ENCODE results near the gene RAB11FIP3.

RAB11FIP3 gene

DNA sequence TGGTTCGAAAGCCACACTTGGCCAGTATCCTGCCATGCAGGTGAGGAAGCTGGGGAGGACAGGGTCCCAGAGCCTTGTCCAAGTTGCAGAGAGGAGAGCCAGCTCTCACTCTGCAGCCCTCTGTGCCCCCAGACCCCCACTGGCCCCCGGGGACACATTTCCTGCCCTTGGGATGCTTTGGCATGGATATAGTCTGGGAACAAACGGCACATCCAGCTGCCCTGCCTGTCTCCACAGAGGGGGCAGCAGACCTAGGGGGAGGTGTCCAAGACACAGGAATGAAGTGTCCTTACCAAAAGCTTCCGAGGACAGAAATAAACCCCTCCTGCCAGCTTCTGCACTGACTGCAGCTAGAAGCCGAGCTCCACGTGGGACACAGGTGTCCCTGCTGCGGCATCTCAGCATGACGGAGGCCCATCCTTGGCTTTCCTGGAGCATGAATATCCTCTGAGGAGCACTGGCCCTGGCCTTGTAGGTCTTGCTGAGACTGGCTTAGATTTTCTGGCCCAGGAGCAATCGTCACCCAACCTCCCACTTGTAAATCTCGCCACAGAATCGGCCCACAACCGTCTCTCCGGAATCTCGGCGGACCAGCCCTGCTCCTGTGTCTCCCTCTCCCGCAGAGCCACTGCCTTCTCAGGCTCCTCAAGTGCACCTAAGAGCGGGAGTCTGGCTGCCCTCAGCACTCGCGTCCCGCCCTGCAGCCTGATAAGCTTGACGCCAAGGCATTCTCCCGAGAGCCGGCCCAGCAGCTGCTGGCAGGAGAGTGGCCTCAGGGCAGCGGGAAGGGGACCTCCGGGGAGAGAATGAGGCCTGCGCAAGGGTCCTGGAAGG is 100.9 kb downstream of the RAB11FIP3 start:
- DNase-seq (ENCODE audit: insufficient read length) (no peak), FAIRE-seq (peak; percentile 21)
- TF ChIP-seq POLR2A (IDR thresholded peaks at IDR 0.05; ENCODE audit: low read depth, low read length) (no peak), TAF1 (IDR thresholded peaks at IDR 0.05; ENCODE audit: borderline replicate concordance, low read depth, low read length) (no peak), POLR2AphosphoS5 (IDR thresholded peaks at IDR 0.05; ENCODE audit: low read depth, low read length) (peak; percentile 55; the same call in 1 of the 2 replicates)

- FAIRE-seq (peak; percentile 97), DNase-seq (ENCODE audit: insufficient read length) (peak; percentile 79)
- peak; percentile 75 for TF ChIP-seq POLR2A (IDR thresholded peaks at IDR 0.05; ENCODE audit: low read depth, low read length)
- TF ChIP-seq POLR2AphosphoS5 (IDR thresholded peaks at IDR 0.05; ENCODE audit: low read depth, low read length), result peak; percentile 59; the same call in 1 of the 2 replicates
- TF ChIP-seq TAF1 (IDR thresholded peaks at IDR 0.05; ENCODE audit: borderline replicate concordance, low read depth, low read length), result peak; percentile 43; the same call in 1 of the 2 replicates
Measured at GRCh38 chr16:527015-527903, 101.8 kb downstream of the RAB11FIP3 start, which contains the start of gene CAPN15. Gene CAPN15, plus strand, starts transcription at chr16:527712. Its CDS starts 19,127 bp downstream, at chr16:546839.

DNA sequence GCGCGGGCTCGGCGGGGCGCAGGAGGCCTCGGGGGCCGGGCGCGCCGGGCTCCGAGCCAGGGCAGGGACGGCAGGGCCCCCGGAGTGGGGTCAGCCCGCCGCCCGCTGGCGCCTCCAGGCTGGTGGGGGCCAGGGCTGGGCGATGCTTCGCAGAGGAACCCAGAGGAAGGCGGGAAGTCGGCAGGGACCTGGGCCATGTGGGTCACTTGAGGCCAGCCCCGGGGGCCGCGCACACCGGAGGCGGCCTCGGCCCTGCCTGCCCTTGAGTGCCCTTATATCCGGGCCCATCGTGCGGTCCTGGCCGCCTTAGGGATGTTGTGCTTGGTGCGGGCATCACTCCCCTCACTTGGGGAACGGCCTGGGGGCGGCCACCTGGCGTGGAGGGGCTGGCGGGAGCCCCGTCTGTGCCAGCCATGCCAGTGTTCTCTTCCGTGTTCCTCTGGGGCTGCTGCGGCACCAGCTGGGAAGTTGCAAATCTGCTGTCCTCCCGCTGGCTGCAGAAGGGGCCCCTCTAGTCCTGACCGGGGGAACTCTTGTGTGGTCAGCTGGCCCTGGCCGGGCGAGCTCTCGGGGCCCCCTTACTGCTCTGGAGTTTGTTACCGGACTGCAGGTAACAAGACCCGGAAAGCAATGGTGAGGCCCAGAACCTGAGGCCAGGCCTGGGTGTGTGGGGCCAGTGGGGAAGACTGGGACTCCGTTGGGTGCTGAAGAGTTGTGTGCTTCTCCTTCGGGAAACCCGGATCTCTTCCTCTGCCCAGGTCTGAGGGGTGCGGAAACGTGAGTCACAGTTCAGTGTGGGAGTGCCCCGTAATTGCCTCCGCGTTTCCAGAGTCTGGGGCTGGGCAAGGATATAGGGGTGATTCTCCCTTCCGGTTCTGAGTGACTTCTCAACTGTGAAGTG is 102.9 kb downstream of the RAB11FIP3 start:
- TF ChIP-seq POLR2A (IDR thresholded peaks at IDR 0.05; ENCODE audit: low read depth, low read length), result peak; percentile 21; the same call in 1 of the 2 replicates
- no peak for TF ChIP-seq POLR2AphosphoS5 (IDR thresholded peaks at IDR 0.05; ENCODE audit: low read depth, low read length)
- FAIRE-seq (no peak), DNase-seq (ENCODE audit: insufficient read length) (no peak)

GRCh38 chr16:529012-529575 is 103.6 kb downstream of the RAB11FIP3 start:
- DNase-seq (ENCODE audit: insufficient read length) (no peak), FAIRE-seq (no peak)

DNA sequence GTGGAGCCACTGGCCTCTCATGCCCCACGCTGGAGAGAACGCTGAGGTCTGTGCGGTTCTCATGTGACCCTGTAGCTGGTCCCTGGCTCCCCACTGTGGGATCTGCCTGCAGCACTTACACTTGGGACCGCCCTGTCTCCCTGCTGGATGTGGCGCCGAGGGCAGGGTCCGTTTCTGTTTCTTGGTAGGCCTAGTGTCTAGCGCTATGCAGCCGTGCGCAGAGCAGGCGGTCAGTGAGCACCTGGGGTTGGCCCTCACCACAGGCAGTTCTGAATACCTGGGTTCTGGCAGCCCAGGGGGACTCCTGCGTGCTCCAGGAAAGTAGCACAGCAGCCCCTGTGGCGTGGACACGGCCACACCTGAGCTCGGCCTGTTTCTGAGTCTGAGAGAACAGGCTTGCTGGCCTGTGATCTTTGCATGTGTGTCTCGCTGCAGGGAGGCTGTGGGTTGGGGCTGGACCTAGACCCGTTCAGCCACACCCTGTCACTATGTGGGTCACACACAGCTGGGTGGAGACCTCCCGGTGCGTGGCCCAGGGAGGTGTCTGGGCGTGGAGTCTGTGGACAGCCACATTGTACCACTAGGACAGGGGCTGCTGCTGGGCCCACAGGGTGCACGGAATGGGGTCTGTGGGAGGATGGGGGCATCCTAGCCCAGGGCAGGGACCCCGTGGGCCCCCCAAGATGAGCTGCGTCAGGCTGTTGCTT is 104.8 kb downstream of the RAB11FIP3 start:
- no peak for FAIRE-seq
- no peak for DNase-seq (ENCODE audit: insufficient read length)
- TF ChIP-seq POLR2AphosphoS5 (IDR thresholded peaks at IDR 0.05; ENCODE audit: low read depth, low read length) (no peak), POLR2A (IDR thresholded peaks at IDR 0.05; ENCODE audit: low read depth, low read length) (no peak), TAF1 (IDR thresholded peaks at IDR 0.05; ENCODE audit: borderline replicate concordance, low read depth, low read length) (no peak)

More at GRCh38 chr16:529012-529575, 103.6 kb downstream of the RAB11FIP3 start:
- TF ChIP-seq TAF1 (IDR thresholded peaks at IDR 0.05; ENCODE audit: borderline replicate concordance, low read depth, low read length) (no peak), POLR2AphosphoS5 (IDR thresholded peaks at IDR 0.05; ENCODE audit: low read depth, low read length) (no peak), POLR2A (IDR thresholded peaks at IDR 0.05; ENCODE audit: low read depth, low read length) (no peak)

DNA sequence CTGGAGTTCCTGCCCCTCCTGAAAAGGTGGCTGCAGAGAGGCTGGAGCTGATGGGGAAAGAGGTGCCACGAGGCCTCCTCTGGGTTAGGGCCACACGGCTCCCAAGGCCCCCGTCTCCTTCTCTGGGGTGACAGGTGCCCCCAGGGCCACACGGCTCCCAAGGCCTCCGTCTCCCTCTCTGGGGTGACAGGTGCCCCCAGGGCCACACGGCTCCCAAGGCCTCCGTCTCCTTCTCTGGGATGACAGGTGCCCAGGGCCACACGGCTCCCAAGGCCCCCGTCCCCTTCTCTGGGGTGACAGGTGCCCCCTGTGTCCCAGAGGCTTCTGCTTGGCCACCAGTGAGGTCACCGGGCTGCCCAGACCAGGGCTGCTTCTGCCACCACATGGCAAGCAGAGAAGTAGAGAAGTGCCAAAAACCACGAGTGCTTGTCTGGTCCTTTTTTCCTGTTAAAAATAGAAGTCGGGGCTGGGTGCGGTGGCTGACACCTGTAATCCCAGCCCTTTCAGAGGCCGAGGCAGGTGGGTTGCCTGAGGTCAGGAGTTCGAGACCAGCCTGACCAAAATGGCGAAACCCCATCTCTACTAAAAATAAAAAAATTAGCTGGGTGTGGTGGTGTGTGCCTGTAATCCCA is 106.2 kb downstream of the RAB11FIP3 start:
- FAIRE-seq, result no peak
- TF ChIP-seq POLR2AphosphoS5 (IDR thresholded peaks at IDR 0.05; ENCODE audit: low read depth, low read length) (no peak), TAF1 (IDR thresholded peaks at IDR 0.05; ENCODE audit: borderline replicate concordance, low read depth, low read length) (no peak), POLR2A (IDR thresholded peaks at IDR 0.05; ENCODE audit: low read depth, low read length) (no peak)
- DNase-seq (ENCODE audit: insufficient read length), result no peak

DNA sequence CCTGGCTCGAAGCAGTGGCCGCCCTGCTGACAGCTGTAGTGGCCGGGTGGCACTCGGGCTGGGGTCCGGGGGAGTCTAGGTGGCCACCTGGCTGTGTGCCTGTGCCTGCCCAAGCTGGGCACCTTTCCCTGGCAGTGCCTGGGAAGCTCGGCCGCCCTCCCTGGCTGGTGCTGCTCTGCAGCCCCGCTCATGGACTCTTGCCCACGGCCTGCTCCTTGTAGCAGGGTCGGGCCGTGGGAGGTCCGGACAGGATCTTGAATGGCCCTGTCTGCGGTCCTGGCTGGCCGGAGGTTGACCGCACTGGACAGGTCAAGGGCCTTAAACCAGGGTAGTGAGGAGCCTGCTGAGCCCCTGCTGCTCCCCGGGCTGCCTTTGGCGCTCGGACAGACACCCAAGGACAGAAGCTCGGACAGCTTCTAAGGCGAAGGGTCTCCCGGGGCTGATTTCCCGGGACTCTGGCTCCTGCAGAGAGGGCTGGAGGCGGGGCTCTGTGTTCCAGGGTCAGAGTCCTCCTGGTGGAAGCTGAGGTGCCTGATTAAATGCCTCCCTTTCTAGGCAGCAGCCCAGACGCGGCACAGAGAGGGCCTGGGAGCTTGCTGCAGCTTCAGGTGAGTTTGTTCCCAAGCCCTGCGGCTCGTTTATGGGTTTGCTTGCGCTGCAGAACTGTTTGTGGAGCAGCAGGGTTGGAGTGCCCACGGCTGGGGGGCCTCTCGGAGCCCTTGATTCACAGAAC is 108.1 kb downstream of the RAB11FIP3 start:
- FAIRE-seq (no peak), DNase-seq (ENCODE audit: insufficient read length) (no peak)
- TF ChIP-seq POLR2A (IDR thresholded peaks at IDR 0.05; ENCODE audit: low read depth, low read length) (no peak), TAF1 (IDR thresholded peaks at IDR 0.05; ENCODE audit: borderline replicate concordance, low read depth, low read length) (no peak), POLR2AphosphoS5 (IDR thresholded peaks at IDR 0.05; ENCODE audit: low read depth, low read length) (no peak)

- TF ChIP-seq POLR2A (IDR thresholded peaks at IDR 0.05; ENCODE audit: low read depth, low read length), result no peak
- no peak for TF ChIP-seq TAF1 (IDR thresholded peaks at IDR 0.05; ENCODE audit: borderline replicate concordance, low read depth, low read length)
- no peak for TF ChIP-seq POLR2AphosphoS5 (IDR thresholded peaks at IDR 0.05; ENCODE audit: low read depth, low read length)
- no peak for DNase-seq (ENCODE audit: insufficient read length)
- FAIRE-seq, result no peak
Measured at GRCh38 chr16:534135-534534, 108.7 kb downstream of the RAB11FIP3 start.

- DNase-seq (ENCODE audit: insufficient read length), result no peak
- TF ChIP-seq POLR2AphosphoS5 (IDR thresholded peaks at IDR 0.05; ENCODE audit: low read depth, low read length), result no peak
- no peak for TF ChIP-seq TAF1 (IDR thresholded peaks at IDR 0.05; ENCODE audit: borderline replicate concordance, low read depth, low read length)
- TF ChIP-seq POLR2A (IDR thresholded peaks at IDR 0.05; ENCODE audit: low read depth, low read length), result no peak
- no peak for FAIRE-seq
Measured at GRCh38 chr16:534856-535445, 109.5 kb downstream of the RAB11FIP3 start.
